ENCODE results near the gene SRGAP2C.
"Not testable (repeated sequence)": the region's sequence is repeated elsewhere in the genome, so short reads cannot be mapped to it uniquely, and the experiment has no call there.

DNA sequence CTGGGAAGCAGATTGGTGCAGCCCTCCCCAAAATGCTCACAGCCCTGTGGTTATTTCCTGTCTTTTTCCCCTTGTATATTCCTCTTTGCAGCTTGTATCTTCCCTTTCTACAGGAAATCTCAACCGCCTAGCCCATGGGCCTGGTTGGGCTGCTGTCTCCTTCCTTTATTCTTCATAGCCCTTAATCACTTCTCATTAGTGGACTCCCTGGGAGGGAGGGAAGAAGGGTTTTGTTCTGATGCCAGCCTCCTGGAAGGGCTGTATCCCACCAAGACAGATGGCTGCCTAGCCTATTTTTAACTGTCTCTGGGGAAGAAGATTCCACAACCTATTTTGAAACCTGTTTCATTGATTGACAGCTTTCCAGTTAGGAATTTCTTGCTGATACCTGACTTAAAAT is 31.9 kb downstream of the SRGAP2C start:
- not testable (repeated sequence) for TF ChIP-seq POLR2A (IDR thresholded peaks at IDR 0.05)
- TF ChIP-seq, protein P1, sequence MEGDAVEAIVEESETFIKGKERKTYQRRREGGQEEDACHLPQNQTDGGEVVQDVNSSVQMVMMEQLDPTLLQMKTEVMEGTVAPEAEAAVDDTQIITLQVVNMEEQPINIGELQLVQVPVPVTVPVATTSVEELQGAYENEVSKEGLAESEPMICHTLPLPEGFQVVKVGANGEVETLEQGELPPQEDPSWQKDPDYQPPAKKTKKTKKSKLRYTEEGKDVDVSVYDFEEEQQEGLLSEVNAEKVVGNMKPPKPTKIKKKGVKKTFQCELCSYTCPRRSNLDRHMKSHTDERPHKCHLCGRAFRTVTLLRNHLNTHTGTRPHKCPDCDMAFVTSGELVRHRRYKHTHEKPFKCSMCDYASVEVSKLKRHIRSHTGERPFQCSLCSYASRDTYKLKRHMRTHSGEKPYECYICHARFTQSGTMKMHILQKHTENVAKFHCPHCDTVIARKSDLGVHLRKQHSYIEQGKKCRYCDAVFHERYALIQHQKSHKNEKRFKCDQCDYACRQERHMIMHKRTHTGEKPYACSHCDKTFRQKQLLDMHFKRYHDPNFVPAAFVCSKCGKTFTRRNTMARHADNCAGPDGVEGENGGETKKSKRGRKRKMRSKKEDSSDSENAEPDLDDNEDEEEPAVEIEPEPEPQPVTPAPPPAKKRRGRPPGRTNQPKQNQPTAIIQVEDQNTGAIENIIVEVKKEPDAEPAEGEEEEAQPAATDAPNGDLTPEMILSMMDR (IDR thresholded peaks at IDR 0.05): not testable (repeated sequence)

Data from vagina (tissue), 2 donors.